Measurements from ENCODE around the gene MOB2. TPM values are rescaled to one million over a fixed set of nuclear protein-coding genes. Genes with fewer than 3 reads are reported as not detected.

MOB2 gene
- 10 to 100 TPM; 27.3 to 64.9 (median 34.1) TPM for total RNA-seq

DNA sequence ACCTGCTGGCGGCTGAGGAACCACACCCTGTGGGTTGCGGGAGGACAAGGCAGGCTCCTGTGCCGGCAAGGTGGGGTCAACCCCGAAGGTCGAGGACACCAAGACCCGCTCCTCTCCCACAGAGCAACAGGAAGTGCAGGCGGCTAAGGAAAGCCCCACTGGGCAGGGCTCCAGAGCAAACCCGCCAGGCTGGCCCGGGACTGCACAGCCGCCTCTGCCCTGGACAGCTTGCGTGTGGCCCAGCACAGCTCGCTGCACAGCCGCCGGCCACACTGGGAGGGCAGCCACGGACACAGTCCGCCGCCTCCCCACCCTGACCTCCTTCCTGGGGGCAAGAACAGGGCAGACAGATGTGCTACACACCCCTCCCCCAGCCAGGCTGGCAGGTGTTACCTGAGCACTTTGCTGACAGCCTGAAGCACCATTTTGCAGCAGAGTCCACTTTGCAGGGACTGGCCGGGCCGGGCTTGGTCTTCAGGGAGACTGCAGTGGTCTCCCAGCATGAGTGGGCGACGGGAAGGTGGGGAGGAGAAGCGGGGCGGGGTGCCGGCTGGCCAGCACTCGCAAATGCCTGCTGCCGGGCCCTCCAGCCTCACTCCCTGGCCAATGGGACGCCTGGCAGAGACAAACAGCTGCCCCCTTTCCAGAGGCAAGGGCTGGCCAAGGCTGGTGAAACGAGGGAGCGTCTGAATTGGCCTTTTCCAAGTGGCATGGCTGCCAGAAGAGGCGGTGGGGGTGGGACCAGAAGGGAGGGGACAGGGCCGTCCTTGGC is at the start of gene MOB2:
Gene MOB2, minus strand, starts transcription at position 726 of the 772 bp plus-strand sequence. Its CDS starts 223 bp downstream, at position 503.
- ATAC-seq (ENCODE audit: low FRiP score), result no peak
- TF ChIP-seq, protein P1, sequence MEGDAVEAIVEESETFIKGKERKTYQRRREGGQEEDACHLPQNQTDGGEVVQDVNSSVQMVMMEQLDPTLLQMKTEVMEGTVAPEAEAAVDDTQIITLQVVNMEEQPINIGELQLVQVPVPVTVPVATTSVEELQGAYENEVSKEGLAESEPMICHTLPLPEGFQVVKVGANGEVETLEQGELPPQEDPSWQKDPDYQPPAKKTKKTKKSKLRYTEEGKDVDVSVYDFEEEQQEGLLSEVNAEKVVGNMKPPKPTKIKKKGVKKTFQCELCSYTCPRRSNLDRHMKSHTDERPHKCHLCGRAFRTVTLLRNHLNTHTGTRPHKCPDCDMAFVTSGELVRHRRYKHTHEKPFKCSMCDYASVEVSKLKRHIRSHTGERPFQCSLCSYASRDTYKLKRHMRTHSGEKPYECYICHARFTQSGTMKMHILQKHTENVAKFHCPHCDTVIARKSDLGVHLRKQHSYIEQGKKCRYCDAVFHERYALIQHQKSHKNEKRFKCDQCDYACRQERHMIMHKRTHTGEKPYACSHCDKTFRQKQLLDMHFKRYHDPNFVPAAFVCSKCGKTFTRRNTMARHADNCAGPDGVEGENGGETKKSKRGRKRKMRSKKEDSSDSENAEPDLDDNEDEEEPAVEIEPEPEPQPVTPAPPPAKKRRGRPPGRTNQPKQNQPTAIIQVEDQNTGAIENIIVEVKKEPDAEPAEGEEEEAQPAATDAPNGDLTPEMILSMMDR (IDR thresholded peaks at IDR 0.05), result no peak
- no peak for DNase-seq (ENCODE audit: low spot score)

GRCh38 chr11:1534682-1535081 is 48.1 kb upstream of the MOB2 start:
- TF ChIP-seq, protein P1 (IDR thresholded peaks at IDR 0.05), result no peak
- no peak for DNase-seq (ENCODE audit: low spot score)
- ATAC-seq (ENCODE audit: low FRiP score), result no peak

DNA sequence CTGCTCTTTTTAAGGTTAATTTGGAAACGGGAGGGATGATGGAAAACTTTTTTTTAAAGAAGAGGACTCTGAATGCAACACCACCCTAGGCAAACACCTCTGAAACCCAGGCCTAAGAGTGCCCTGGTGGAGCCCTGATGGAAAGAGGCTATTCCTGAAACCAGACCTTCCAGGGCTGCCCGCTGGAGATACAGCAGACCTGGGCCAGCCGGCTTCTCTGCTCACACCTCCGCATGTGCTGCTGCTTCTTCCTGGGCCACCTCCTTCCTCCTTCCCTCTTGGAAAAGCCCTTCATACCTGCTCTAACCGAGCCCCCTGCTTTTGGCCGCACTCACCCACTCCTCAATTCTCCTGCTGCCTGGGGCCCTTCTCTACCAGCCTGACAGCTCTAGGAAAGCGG is 47.6 kb upstream of the MOB2 start:
- ATAC-seq (ENCODE audit: low FRiP score) (no peak), DNase-seq (ENCODE audit: low spot score) (no peak)
- TF ChIP-seq, protein P1 (IDR thresholded peaks at IDR 0.05), result no peak

- TF ChIP-seq, protein P1 (IDR thresholded peaks at IDR 0.05), result no peak
- no peak for DNase-seq (ENCODE audit: low spot score)
- ATAC-seq (ENCODE audit: low FRiP score), result no peak
These were observed 46.8 kb upstream of the MOB2 start for GRCh38 chr11:1533342-1533725.

GRCh38 chr11:1532606-1533341 is 46.2 kb upstream of the MOB2 start:
- no peak for ATAC-seq (ENCODE audit: low FRiP score)
- TF ChIP-seq, protein P1 (IDR thresholded peaks at IDR 0.05), result no peak
- DNase-seq (ENCODE audit: low spot score), result no peak

GRCh38 chr11:1532014-1532586 is 45.5 kb upstream of the MOB2 start:
- DNase-seq (ENCODE audit: low spot score), result no peak
- TF ChIP-seq, protein P1 (IDR thresholded peaks at IDR 0.05), result no peak
- no peak for ATAC-seq (ENCODE audit: low FRiP score)
